C4-2B (cell line): ENCODE measurements around the gene SUN1.

Experiments
- H3K27ac ChIP-seq: fragments of 450-650 bp; 2 replicates; pipeline ENCODE4 v1.5.1; 2017
- ZFX ChIP-seq: fragments of 450-650 bp; IDR thresholded peaks from 2 replicates; pipeline ENCODE4 v1.6.1; 2017
- TF ChIP-seq, protein P1 (sequence below): fragments of 450-650 bp; conservative IDR thresholded peaks from 2 replicates; pipeline ENCODE4 v1.5.1; 2017; ENCODE audit warnings: mild to moderate bottlenecking

The SUN1 gene

GRCh38 chr7:816751-817671, 15.3 kb upstream of the SUN1 start:
- H3K27ac ChIP-seq, result peak overlapping the region; percentile 86
- TF ChIP-seq, protein P1, sequence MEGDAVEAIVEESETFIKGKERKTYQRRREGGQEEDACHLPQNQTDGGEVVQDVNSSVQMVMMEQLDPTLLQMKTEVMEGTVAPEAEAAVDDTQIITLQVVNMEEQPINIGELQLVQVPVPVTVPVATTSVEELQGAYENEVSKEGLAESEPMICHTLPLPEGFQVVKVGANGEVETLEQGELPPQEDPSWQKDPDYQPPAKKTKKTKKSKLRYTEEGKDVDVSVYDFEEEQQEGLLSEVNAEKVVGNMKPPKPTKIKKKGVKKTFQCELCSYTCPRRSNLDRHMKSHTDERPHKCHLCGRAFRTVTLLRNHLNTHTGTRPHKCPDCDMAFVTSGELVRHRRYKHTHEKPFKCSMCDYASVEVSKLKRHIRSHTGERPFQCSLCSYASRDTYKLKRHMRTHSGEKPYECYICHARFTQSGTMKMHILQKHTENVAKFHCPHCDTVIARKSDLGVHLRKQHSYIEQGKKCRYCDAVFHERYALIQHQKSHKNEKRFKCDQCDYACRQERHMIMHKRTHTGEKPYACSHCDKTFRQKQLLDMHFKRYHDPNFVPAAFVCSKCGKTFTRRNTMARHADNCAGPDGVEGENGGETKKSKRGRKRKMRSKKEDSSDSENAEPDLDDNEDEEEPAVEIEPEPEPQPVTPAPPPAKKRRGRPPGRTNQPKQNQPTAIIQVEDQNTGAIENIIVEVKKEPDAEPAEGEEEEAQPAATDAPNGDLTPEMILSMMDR, result no peak
- peak; percentile 94 for TF ChIP-seq ZFX

DNA sequence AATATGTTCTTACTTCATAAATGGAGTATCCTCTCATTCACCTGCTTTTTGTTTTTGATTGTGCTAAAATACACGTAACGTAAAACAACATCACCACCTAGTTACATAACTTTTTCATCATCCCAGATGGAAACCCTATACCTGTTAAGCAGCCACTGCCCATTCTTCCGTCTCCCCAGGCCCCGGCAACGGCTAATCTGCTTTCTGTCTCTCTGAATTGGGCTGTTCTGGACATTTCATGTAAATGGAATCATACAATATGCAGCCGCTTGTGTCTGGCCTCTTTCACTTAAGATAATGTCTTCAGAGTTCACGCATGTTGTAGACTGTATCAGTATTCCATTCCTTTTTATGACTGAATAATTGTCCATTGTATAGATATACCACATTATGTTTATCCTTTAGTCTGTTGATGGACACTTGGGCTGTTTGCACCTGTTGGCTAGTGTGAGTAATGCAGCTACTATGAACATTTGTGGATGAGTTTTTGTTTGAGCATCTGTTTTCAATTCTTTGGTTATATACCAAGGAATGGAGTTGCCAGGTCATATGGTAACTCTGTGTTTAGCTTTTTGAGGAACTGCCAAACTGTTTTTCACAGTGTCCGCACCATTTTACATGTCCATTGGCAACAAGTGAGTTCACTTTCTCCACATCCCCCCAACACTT, 14.1 kb upstream of the SUN1 start:
- no peak overlapping the region for H3K27ac ChIP-seq
- TF ChIP-seq, protein P1, result no peak; the same call in 1 of the 2 replicates
- no peak for TF ChIP-seq ZFX

- TF ChIP-seq, protein P1, result no peak
- no peak for TF ChIP-seq ZFX
- no peak overlapping the region for H3K27ac ChIP-seq
Observed at GRCh38 chr7:820341-820740, 11.9 kb upstream of the SUN1 start.

DNA sequence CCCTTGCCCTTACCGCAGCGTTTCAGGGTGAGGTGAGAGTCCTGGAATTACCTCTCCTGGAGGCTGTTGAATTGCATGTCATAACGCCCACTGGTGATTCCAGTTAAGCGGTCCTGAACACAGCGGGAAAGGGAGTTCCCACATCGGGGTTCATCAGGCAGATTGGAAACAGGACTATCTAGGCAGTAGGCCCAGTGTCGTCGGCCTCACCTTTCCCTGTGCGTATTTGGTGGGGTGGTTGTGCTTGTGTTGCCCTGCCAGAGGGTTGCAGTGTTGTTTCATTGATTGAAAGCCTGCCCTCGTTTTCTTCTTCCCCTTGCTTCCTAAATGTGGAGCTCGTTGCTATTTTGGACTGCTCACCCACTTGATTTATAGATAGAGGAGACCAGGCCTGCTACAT, 10.6 kb upstream of the SUN1 start:
- TF ChIP-seq ZFX, result no peak
- TF ChIP-seq, protein P1, result no peak
- no peak overlapping the region for H3K27ac ChIP-seq

DNA sequence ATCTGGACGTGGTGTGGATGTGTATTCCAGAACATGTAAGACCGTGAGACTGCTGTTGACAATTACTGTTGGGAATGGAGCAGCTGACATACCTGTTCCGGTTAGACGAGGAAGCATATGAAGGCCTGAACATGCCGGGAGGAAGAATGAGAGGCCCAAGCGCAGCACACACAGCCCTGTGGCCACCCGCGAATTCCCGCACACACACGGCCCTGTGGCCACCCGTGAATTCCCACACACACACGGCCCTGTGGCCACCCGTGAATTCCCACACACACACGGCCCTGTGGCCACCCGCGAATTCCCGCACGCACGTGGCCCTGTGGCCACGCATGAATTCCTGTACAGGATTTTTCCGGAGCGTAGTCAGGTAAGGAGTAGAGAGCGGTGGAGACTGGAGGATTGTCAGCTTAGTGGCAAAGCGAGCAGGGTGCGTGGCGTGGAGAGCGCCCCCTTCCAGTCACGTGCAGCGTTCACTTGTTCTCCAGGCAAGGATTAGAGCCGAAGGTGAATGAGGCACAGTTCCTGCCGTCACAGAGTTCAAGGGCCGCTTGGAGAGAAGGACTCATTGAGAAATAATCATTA, 9.5 kb upstream of the SUN1 start:
- no peak for TF ChIP-seq ZFX
- TF ChIP-seq, protein P1, result no peak
- no peak overlapping the region for H3K27ac ChIP-seq

- peak overlapping the region; percentile 14 for H3K27ac ChIP-seq
- TF ChIP-seq, protein P1, result no peak
- no peak for TF ChIP-seq ZFX
Observed at GRCh38 chr7:823649-824048, 8.6 kb upstream of the SUN1 start.

- H3K27ac ChIP-seq, result no peak overlapping the region
Observed at GRCh38 chr7:824081-824480, 8.2 kb upstream of the SUN1 start.

More at GRCh38 chr7:824081-824480, 8.2 kb upstream of the SUN1 start:
- no peak for TF ChIP-seq ZFX
- TF ChIP-seq, protein P1, result no peak
